Stimulated activated CD4-positive, alpha-beta T cell treated with anti-CD3 and anti-CD28 coated beads, Interleukin-1b, Interleukin-23, amount 100 ng/mL, for 1 hour (primary cell): ENCODE data around the gene EMC8.
"Not testable (repeated sequence)": the region's sequence is repeated elsewhere in the genome, so short reads cannot be mapped to it uniquely, and the experiment has no call there.

Source experiments
- DNase-seq, 2 donors: peaks; one replicate each; pipeline ENCODE4 v3.0.0-alpha.2; 2020; ENCODE audit warnings: low read depth in 2 of 2

EMC8 gene

GRCh38 chr16:85812811-85813700, 13.7 kb upstream of the EMC8 start:
- no peak for DNase-seq

- no peak for DNase-seq
These were observed 12.9 kb upstream of the EMC8 start for GRCh38 chr16:85812031-85812807.

- DNase-seq, result no peak
These were observed 11.4 kb upstream of the EMC8 start for GRCh38 chr16:85810742-85811115.

- no peak for DNase-seq
These were observed 10.9 kb upstream of the EMC8 start for GRCh38 chr16:85810097-85810741.

- no peak for DNase-seq
These were observed 10.3 kb upstream of the EMC8 start for GRCh38 chr16:85809645-85810044.

- no peak for DNase-seq
These were observed 9.6 kb upstream of the EMC8 start for GRCh38 chr16:85808926-85809325.

- not testable (repeated sequence) for DNase-seq
These were observed 8.8 kb upstream of the EMC8 start for GRCh38 chr16:85808104-85808503.

- DNase-seq, result not testable (repeated sequence)
These were observed 8.0 kb upstream of the EMC8 start for GRCh38 chr16:85807340-85807739.

GRCh38 chr16:85806539-85806938, 7.2 kb upstream of the EMC8 start:
- no peak for DNase-seq

- DNase-seq, result no peak
These were observed 6.2 kb upstream of the EMC8 start for GRCh38 chr16:85805442-85806045.

- no peak for DNase-seq
These were observed 4.2 kb upstream of the EMC8 start for GRCh38 chr16:85803570-85803969.

- no peak for DNase-seq
These were observed 951 bp upstream of the EMC8 start for GRCh38 chr16:85800321-85800669.

- DNase-seq, result no peak
These were observed 345 bp downstream of the EMC8 start for GRCh38 chr16:85798901-85799496.

- no peak for DNase-seq
These were observed 1.0 kb downstream of the EMC8 start for GRCh38 chr16:85798283-85798776.

GRCh38 chr16:85796599-85796998, 2.7 kb downstream of the EMC8 start:
- DNase-seq, result no peak

- DNase-seq, result no peak
These were observed 3.2 kb downstream of the EMC8 start for GRCh38 chr16:85796152-85796551.

- no peak for DNase-seq
These were observed 4.6 kb downstream of the EMC8 start for GRCh38 chr16:85794696-85795095.

- DNase-seq, result no peak
These were observed 5.6 kb downstream of the EMC8 start for GRCh38 chr16:85793662-85794298.

- DNase-seq, result no peak
These were observed 9.6 kb downstream of the EMC8 start for GRCh38 chr16:85789773-85790172.

GRCh38 chr16:85788819-85789218, 10.5 kb downstream of the EMC8 start:
- DNase-seq, result no peak

- no peak for DNase-seq
These were observed 13.4 kb downstream of the EMC8 start for GRCh38 chr16:85785927-85786326.
